DND-41 (cell line): Measurements from ENCODE around the gene MEGF9.

ENCODE experiments used
- ATAC-seq: fragments of 200-7000 bp; cut with Tn5 transposase; 3 replicates; pipeline ENCODE4 v1.9.1; 2021; ENCODE audit warnings: low read depth; ENCODE audit not compliant: insufficient read depth
- DNase-seq: peaks from one replicate; pipeline ENCODE4 v3.0.0-alpha.2; 2020
- H2AFZ ChIP-seq: 2 replicates; pipeline ENCODE4 v1.6.0; 2012; ENCODE audit warnings: low read depth, low read length
- H3K27ac ChIP-seq: 2 replicates; pipeline ENCODE4 v1.5.1; 2012; ENCODE audit warnings: low read length, inconsistent platforms
- H3K27me3 ChIP-seq: fragments of 200-600 bp; sonication (generic); 2 replicates; pipeline ENCODE4 v1.6.0; 2012; ENCODE audit warnings: low read length, mild to moderate bottlenecking, inconsistent platforms; ENCODE audit not compliant: insufficient read depth, poor library complexity
- H3K36me3 ChIP-seq: 2 replicates; pipeline ENCODE4 v1.5.1; 2012; ENCODE audit warnings: low read length, inconsistent platforms; ENCODE audit not compliant: insufficient read depth
- H3K4me1 ChIP-seq: 2 replicates; pipeline ENCODE4 v1.5.1; 2012; ENCODE audit warnings: mild to moderate bottlenecking, low read length; ENCODE audit not compliant: insufficient read depth
- H3K4me2 ChIP-seq: 2 replicates; pipeline ENCODE4 v1.6.0; 2012; ENCODE audit warnings: mild to moderate bottlenecking, moderate library complexity, low read length, inconsistent platforms; ENCODE audit not compliant: insufficient read depth
- H3K4me3 ChIP-seq, 2 experiments: fragments of 200-600 bp in 1 of 2; shearing (Covaris generic) in 1 of 2; 2 replicates each; pipeline ENCODE4 v1.5.1; 2012 to 2016; ENCODE audit warnings: inconsistent platforms in 2 of 2, low read length in 2 of 2, mild to moderate bottlenecking in 2 of 2, low read depth in 1 of 2, moderate library complexity in 1 of 2
- H3K79me2 ChIP-seq: 2 replicates; pipeline ENCODE4 v1.6.0; 2012; ENCODE audit warnings: low read length, inconsistent platforms; ENCODE audit not compliant: insufficient read depth
- H3K9ac ChIP-seq: 2 replicates; pipeline ENCODE4 v1.6.0; 2012; ENCODE audit warnings: low read depth, mild to moderate bottlenecking, inconsistent platforms, low read length, moderate library complexity
- H3K9me3 ChIP-seq: 2 replicates; pipeline ENCODE4 v1.5.1; 2012; ENCODE audit warnings: low read length, moderate library complexity, mild to moderate bottlenecking, inconsistent platforms; ENCODE audit not compliant: insufficient read depth, severe bottlenecking
- H4K20me1 ChIP-seq: 2 replicates; pipeline ENCODE4 v1.6.0; 2012; ENCODE audit warnings: low read length; ENCODE audit not compliant: insufficient read depth
- EZH2 ChIP-seq: IDR thresholded peaks from 3 replicates; pipeline ENCODE4 v1.6.1; 2012; ENCODE audit warnings: borderline replicate concordance, low read depth, mild to moderate bottlenecking, moderate library complexity, low read length, inconsistent platforms; ENCODE audit not compliant: severe bottlenecking
- TF ChIP-seq, protein P1 (sequence below): IDR thresholded peaks from 2 replicates; pipeline ENCODE4 v1.5.1; 2012; ENCODE audit warnings: borderline replicate concordance, low read length, moderate library complexity, mild to moderate bottlenecking; ENCODE audit not compliant: poor library complexity, severe bottlenecking; ENCODE audit errors: extremely low read depth

MEGF9 gene

DNA sequence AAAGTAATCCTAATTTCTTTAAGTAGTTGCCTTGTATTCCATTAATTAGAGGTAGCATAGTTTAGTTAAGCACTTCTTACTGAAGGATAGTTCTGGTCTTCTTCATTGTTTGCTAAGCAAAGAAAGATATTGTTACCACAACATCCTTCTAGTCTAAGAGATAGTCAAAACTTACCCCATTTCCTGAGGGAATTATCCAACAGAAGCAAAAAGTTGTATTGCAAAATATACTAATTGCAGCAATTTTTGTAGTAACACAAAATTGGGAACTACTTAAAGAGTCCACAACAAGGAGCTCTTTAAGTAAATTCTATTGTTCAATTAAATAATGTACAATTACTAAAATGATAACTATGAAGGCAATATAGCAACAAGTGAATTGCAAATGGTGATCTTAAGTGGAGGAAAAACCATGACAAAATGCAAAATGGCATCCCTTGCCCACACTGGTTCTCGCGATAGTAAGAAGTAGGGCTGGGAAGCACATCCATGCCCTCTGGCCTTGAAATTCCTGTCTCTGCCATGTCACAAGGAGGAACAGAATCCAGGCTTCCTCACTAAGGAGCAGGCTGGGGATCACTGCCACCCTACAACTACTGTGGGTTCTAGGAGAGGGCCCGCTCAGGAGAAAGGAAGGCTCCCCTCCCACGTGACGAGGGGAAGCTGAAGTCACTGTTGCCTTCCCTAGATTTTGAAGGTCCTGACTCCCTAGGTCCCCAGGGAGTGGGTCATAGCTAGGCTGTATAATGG lies 23.3 kb upstream of the MEGF9 start:
- no peak overlapping the region for H2AFZ ChIP-seq
- H3K9me3 ChIP-seq, result no peaks in the 10 kb centered on the region
- DNase-seq, result no peak
- H3K79me2 ChIP-seq, result no peaks in the 10 kb centered on the region
- no peaks in the 10 kb centered on the region for H3K36me3 ChIP-seq
- H3K27me3 ChIP-seq, result no peaks in the 10 kb centered on the region
- H3K4me1 ChIP-seq, result no peaks in the 10 kb centered on the region
- no peak overlapping the region for H3K9ac ChIP-seq
- no peak overlapping the region for H3K4me2 ChIP-seq
- no peaks in the 10 kb centered on the region for H4K20me1 ChIP-seq
- H3K27ac ChIP-seq, result no peak overlapping the region
- ATAC-seq, result no peak
- H3K4me3 ChIP-seq, result no peak overlapping the region
- TF ChIP-seq EZH2, result no peak
- TF ChIP-seq, protein P1, sequence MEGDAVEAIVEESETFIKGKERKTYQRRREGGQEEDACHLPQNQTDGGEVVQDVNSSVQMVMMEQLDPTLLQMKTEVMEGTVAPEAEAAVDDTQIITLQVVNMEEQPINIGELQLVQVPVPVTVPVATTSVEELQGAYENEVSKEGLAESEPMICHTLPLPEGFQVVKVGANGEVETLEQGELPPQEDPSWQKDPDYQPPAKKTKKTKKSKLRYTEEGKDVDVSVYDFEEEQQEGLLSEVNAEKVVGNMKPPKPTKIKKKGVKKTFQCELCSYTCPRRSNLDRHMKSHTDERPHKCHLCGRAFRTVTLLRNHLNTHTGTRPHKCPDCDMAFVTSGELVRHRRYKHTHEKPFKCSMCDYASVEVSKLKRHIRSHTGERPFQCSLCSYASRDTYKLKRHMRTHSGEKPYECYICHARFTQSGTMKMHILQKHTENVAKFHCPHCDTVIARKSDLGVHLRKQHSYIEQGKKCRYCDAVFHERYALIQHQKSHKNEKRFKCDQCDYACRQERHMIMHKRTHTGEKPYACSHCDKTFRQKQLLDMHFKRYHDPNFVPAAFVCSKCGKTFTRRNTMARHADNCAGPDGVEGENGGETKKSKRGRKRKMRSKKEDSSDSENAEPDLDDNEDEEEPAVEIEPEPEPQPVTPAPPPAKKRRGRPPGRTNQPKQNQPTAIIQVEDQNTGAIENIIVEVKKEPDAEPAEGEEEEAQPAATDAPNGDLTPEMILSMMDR, result no peak

DNA sequence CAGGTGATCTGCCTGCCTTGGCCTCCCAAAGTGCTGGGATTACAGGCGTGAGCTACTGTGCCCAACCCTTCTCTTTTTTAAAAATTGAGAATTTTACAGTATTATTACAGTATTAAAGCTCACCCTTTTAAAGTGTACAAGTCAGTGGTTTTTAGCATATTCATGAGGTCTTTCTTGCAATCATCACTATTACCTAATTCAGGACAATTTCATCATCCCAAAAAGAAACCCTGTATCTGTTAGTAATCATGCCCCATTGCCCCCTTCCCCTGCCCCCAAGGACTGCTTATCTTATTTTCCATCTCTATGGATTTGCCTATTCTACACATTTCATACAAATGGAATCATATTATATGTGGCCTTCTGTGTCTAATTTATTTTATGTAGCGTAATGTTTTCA lies 22.6 kb upstream of the MEGF9 start:
- no peak for DNase-seq
- Histone ChIP-seq H3K27me3 (no peaks in the 10 kb centered on the region), H3K9ac (no peak overlapping the region), H4K20me1 (no peaks in the 10 kb centered on the region), H3K36me3 (no peaks in the 10 kb centered on the region), H3K4me2 (no peak overlapping the region), H2AFZ (no peak overlapping the region), H3K9me3 (no peaks in the 10 kb centered on the region), H3K79me2 (no peaks in the 10 kb centered on the region), H3K4me3 (no peak overlapping the region), H3K4me1 (no peaks in the 10 kb centered on the region), H3K27ac (no peak overlapping the region)
- ATAC-seq, result no peak
- no peak for TF ChIP-seq EZH2
- TF ChIP-seq, protein P1, result no peak

DNA sequence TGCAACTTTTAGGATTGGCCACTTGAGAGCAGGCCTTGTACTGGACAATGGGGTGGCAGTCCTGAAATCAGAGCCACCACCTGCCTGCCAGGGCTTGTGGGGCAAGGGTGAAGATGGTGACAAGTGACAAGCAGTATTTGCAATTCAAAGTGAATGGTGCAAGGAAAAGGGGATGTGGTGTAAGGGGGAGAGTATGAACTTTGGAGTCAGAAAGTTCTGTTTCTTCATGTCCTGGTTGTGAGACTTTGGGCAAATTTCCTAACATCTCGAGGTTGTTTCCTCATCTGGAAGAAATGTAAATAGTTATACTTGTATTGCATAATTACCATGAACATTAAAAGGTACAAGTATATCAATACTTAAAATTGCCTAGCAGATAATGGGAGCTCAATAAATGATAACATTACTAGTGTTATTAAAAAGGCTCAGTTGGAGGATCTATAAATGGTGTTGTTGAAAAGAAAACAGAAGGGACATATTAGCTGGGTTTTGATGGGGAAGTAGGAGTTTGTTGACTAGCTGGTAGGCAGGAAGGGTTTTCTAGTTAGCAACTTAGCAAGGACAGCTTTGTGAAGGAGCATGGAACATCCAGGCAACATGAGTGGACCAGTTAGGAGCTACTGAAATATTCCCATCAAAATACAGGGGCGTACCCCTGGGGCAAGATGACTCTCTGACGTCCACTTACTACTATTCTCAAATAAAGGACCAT lies 21.3 kb upstream of the MEGF9 start:
- Histone ChIP-seq H3K4me1 (no peaks in the 10 kb centered on the region), H3K4me2 (no peak overlapping the region)

More for the DNA sequence above, 21.3 kb upstream of the MEGF9 start:
- Histone ChIP-seq H2AFZ (no peak overlapping the region), H3K4me3 (no peak overlapping the region), H3K79me2 (no peaks in the 10 kb centered on the region), H3K27me3 (no peaks in the 10 kb centered on the region), H4K20me1 (no peaks in the 10 kb centered on the region), H3K27ac (no peak overlapping the region), H3K9me3 (no peaks in the 10 kb centered on the region), H3K9ac (no peak overlapping the region), H3K36me3 (no peaks in the 10 kb centered on the region)
- ATAC-seq, result no peak
- TF ChIP-seq, protein P1, result no peak
- no peak for TF ChIP-seq EZH2
- DNase-seq, result no peak
